Endometrial microvascular endothelial cells (primary cell): ENCODE measurements around the gene PILRB. TPM values are rescaled to one million over a fixed set of nuclear protein-coding genes. Genes with fewer than 3 reads are reported as not detected.
"Not testable (repeated sequence)": the region's sequence is repeated elsewhere in the genome, so short reads cannot be mapped to it uniquely, and the experiment has no call there.

ENCODE experiments used
- in situ Hi-C: cut with HindIII; loops from 2 replicates; pipeline ENCODE4 v1.10.0; 2017; ENCODE audit warnings: low sequenced_read_pairs, low pct_unique_long_range_greater_than_20kb; ENCODE audit errors: inconsistent ontology term
- total RNA-seq: library from RNA; depleted of rRNA; stranded (reverse); fragments of >200 nt; gene quantifications from one replicate; pipeline ENCODE4 v1.2.3, GENCODE V29; 2015; ENCODE audit errors: inconsistent ontology term

Gene PILRB
- total RNA-seq, 1 donor from 2014 or later, result 20.9 TPM

DNA sequence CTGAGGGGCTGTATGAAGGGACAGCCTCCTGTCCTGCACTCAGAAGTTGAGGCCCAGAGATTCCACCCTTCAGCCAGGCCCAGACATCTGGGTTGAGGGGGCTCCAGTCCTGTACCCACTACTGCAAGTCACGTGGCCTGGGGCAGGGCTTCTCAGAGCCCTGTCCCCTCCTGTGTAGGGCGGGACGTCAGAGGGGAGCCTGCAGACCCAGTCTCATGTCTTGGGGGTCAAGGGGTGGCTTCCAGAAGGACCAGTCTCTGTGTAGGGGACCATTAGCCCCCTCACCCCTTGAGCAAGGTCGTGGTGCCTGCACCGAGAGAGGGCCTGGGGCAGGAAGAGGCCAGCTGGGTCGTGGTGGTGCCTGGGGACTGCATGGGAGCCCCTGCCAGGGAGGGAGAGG is 14.8 kb downstream of the PILRB start:
- in situ Hi-C loops, result no loop called here

GRCh38 chr7:100373261-100373831 is 15.4 kb downstream of the PILRB start, which contains the start of gene PILRA:
TSS of gene PILRA (plus strand) at chr7:100373487. CDS start at chr7:100373657, 170 bp downstream.
- in situ Hi-C loops, result no loop called here

DNA sequence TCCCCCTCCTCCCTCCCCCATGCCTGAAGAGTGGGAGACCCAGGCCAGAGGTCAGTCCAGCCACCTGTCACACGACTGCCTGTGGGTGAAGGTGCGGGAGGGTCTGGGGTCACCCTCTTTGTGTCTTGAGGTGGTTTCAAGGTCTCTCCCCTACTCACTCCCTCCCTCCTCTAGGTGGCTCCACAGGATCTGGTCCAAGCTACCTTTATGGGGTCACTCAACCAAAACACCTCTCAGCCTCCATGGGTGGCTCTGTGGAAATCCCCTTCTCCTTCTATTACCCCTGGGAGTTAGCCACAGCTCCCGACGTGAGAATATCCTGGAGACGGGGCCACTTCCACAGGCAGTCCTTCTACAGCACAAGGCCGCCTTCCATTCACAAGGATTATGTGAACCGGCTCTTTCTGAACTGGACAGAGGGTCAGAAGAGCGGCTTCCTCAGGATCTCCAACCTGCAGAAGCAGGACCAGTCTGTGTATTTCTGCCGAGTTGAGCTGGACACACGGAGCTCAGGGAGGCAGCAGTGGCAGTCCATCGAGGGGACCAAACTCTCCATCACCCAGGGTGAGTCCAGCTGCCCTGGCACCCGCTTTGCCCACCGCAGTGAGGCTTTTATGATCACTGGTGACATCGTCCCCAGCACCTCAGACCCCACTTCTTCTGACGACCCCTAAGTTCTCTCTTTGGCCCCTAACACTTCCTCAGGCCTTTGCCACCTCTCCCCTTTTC is 16.1 kb downstream of the PILRB start:
- in situ Hi-C loops, result not testable (repeated sequence)

- in situ Hi-C loops, result no loop called here
Observed at GRCh38 chr7:100374601-100375000, 16.7 kb downstream of the PILRB start.

- in situ Hi-C loops, result no loop called here
Observed at GRCh38 chr7:100376066-100376465, 18.1 kb downstream of the PILRB start.

DNA sequence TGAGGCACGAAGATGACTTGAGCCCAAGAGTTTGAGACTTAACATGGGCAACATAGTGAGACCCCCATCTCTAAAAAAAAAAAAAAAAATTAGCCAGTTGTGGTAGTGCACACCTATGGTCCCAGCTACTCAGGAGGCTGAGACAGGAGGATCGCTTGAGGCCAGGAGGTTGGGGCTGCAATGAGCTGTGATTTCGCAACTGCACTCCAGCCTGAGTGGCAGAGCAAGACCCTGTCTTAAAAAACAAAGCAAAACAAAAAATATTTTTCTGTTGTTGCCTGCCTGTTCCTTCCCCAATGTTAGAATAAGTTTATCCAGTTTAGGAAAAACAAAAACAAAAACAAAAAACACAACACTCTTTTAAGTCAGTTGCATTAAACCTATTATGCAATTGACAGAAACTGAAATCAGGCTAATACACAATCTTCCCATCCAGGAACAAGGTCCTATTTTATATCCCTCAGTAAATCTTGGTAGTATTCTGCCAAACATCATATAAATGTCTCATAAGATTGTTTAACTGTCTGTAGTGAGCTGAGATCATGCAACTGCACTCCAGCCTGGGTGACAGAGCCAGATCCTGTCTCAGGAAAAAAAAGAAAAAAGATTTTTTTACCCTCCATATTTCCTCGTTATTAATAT is 20.3 kb downstream of the PILRB start:
- in situ Hi-C loops, result no loop called here

DNA sequence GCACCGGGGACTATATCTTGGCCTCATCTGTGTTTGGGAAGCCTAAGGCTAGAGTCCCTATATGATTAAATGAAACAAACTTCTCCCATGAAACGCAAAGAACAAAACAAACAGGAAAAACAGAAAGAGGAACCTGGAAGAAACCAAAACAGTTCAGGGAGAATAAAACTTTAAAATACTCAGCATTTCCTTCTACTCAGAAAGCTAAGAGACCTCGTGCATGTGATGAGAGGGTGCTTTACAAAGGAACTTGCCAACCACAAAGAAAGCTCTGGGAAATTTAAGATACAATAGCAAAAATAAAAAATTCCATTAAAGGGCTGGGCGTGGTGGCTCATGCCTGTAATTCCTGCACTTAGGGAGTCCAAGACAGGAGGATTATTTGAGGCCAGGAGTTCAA is 22.3 kb downstream of the PILRB start:
- in situ Hi-C loops, result no loop called here

GRCh38 chr7:100381531-100382233 is 23.8 kb downstream of the PILRB start:
- in situ Hi-C loops, result not testable (repeated sequence)

DNA sequence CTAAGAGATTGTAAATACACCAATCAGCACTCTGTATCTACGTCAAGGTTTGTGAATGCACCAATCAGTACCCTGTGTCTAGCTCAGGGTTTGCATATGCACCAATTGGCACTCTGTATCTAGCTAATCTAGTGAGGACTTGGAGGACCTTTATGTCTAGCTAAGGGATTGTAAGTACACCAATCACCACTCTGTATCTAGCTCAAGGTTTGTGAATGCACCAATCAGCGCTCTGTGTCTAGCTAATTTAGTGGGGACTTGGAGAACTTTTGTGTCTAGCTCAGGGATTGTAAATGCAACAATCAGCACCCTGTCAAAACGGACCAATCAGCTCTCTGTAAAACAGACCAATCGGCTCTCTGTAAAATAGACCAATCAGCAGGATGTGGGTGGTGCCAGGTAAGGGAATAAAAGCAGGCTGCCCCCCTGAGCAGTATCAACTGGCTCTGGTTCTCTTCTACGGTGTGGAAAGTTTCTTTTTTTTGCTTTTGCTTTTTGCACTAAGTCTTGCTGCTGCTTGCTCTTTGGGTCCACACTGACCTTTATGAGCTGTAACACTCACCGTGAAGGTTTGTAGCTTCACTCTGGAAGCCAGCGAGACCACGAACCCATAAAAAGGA is 24.4 kb downstream of the PILRB start:
- in situ Hi-C loops, result not testable (repeated sequence)

DNA sequence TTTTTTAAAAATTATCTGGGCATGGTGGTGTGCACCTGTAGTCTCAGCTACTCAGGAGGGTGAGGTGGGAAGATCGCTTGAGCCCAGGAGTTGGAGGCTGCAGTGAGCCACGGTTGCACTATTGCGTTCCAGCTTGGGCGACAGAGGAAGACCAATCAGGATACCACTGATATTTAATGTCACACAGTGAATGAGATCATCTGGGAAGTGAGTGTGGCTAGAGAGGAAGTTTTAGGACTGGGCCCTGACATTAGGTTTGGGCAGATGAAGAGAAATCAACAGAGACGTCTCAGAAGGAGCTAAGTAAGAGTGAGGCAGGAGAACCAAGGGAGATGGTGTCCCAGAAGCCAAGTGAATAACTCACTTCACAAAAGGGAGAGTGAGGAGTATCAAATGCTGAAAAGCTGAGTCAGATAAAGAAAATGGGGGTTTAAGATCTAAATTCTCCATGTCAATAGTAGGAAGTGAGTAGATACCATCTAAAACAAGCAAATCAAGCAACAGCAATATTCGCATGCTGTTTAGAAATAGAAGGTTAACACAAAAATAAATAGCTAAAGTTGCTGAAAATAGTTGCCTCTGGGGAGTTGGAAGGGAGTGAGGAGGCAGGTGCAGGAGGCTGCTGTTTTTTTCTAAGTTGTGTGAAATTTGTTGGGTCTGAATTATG is 26.8 kb downstream of the PILRB start:
- in situ Hi-C loops, result no loop called here

DNA sequence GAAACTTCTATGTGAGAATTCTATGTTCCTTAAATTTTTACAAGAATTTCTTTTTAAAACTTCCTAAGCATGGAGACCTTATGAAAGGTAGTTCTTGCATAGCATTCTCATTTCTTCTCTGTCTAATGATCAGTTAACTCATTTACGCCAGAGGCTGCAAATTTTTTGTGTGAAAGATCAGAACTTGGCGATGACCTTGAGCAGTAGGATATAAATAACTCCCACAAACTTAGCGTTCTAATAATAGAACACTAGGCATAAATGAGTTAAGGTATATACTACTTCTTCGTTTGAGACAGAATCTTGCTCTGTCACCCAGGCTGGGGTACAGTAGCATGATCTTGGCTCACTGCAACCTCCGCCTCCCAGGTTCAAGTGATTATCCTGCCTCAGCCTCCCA is 29.0 kb downstream of the PILRB start:
- in situ Hi-C loops, result no loop called here

DNA sequence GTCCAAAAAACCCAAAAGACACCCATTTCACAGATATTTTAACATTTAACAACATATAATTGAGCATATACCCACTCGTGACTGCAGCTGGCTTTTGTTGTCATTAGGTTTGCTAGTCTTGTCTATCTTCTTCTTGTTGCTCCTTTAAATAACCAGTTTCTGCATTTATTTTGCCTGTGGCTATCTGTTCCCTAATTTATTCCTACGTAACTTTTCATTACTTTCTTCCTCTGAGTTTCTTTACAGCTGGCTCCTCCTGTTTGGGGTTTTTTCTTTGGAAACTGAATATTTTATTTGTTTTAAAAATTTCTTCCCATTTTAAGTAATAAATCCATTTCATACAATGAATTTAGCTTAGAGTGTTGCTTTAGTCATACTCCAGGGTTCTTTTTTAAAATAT is 29.8 kb downstream of the PILRB start:
- in situ Hi-C loops, result no loop called here

DNA sequence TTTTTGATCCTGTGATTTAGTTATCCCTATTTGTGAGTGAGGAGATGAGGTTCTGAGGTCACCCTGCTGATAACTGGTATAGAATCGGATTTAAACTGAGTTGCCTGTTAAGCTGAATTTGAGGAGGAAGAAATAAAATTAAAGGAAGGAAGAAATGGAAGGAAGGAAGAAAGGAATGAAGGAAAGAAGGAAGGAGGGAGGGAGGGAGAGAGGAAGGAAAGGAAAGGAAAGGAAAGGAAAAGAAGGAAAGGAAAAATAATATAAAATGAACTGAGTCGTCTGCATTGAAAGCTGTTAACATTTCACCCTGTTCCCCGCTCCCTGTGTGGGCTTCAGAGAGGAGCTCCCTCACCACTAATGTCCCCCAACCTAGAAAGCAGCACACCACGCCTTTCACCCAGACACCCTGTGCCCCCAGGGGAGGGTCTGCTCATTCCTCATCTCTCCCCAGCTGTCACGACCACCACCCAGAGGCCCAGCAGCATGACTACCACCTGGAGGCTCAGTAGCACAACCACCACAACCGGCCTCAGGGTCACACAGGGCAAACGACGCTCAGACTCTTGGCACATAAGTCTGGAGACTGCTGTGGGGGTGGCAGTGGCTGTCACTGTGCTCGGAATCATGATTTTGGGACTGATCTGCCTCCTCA is 31.6 kb downstream of the PILRB start:
- in situ Hi-C loops, result no loop called here

GRCh38 chr7:100390286-100391009 is 32.5 kb downstream of the PILRB start:
- in situ Hi-C loops, result no loop called here

- in situ Hi-C loops, result no loop called here
Observed at GRCh38 chr7:100393233-100393905, 35.5 kb downstream of the PILRB start.

DNA sequence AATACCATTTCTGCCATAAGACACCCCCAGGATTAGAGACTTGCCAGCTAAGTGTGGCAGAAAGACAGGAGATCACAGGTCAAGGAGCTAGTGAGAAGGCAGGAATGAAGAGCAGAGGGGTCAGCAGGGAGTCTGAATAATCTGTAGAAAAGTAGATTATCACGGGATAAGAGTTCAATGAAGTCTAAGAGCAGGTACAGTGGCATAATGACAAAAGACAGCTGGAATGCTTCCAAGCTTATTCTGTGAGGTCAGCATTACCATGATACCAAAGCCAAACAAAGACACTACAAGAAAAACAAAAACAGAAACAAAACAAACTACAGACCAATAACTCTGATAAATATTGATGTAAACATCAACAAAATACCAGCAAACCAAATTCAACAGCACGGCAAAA is 36.2 kb downstream of the PILRB start:
- in situ Hi-C loops, result no loop called here

- in situ Hi-C loops, result no loop called here
Observed at GRCh38 chr7:100396421-100396982, 38.6 kb downstream of the PILRB start.
